Measurements from ENCODE around the gene FBXO48.
"Not testable (repeated sequence)": the region's sequence is repeated elsewhere in the genome, so short reads cannot be mapped to it uniquely, and the experiment has no call there.

FBXO48 gene

DNA sequence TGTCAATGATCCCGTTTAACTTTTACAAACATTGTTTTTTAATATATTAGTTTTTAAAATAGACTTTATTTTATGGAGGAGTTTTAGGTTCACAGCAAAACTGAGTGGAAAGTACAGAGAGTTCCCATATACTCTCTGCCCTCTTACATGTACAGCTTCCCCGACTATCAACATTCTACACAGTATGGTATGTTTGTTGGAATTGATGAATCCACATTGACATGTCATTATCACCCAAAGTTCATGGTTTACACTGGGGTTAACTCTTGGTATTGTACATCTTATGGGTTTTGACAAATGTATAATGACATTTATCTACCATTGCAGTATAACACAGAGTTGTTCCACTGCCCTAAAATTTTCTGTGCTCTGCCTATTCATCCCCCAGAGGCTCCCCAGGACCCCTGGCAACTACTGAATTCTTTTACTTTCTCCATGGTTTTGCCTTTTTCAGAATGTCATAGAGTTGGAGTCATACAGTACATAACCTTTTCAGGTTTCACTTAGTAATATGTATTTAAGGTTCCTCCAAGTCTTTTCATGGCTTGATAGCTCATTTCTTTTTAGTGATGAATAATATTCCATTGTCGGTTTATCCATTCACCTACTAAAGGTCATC, 5.8 kb upstream of the FBXO48 start:
- DNase-seq (ENCODE audit: low read depth, low spot score): no peak

DNA sequence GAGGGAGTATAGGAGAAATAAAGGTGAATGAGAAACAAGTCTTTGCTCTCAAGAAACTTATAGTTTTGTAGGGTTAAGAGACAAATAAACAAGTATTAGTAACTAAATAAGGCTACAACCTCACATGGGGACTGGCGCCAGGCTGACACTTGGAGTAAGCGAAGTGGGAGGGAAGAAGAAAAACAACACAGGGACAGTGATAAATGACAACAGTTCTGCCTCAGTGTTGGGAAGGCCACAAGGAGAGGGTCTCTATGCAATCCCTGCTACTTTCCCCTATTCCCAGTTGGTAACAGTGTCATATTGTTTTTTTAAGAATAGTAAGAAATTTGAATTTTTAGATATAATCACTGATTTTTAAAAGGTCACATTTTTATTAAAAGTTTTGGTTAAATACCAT, 4.3 kb upstream of the FBXO48 start:
- DNase-seq (ENCODE audit: low read depth, low spot score): no peak

DNA sequence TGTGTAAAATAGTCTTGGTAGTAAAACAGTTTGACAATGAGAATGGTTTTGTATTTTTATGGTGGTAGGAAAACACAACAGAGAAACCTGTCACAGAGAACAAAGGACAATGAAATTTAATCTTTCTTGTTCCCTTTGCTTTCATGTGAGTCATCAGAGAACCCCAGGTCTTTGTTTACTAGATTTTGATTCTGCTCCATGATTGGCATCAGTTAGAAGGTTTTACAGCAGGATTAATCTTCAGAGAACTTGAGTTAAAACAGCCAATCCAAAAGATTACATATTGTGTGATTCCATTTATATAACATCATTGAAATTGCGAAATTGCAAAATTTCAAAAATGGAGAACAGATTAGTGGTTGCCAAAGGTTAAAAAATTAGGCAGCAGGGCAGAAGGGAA, 2.8 kb upstream of the FBXO48 start:
- no peak for DNase-seq (ENCODE audit: low read depth, low spot score)

DNA sequence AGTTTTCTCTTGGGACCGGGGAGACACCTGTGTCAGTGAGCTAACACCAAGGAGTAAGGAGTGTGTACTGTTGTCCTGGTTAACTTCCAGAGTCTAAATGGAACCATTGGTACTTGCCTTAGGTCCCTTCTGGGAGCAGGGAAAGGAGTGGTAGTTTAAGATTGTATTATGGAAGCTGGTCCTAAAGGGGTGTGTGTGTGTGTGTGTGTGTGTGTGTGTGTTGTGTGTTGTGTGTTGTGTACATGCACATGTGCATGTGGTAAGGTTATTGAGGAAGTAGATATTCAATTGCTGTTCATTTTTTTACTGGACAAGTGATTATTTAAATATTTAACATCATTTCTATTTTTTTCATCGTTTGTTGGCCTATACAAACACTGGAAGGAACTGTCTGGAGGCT, 1.7 kb upstream of the FBXO48 start:
- no peak for DNase-seq (ENCODE audit: low read depth, low spot score)

DNA sequence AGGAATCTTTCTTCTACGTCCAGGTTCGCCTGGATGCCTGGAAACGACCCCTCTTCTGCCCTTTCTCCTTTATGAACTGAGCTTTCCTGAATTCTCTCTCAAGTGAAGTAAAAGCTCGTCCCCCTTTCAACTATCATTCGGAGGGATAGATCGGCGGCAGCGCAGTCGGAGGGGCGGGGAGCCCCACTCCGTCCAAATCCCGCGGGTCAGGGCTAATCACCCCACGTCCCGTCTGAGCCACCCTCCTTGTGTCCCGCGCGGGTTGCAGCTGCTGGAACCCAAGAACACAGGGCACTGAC, 367 bp downstream of the FBXO48 start:
- no peak for DNase-seq (ENCODE audit: low read depth, low spot score)

DNA sequence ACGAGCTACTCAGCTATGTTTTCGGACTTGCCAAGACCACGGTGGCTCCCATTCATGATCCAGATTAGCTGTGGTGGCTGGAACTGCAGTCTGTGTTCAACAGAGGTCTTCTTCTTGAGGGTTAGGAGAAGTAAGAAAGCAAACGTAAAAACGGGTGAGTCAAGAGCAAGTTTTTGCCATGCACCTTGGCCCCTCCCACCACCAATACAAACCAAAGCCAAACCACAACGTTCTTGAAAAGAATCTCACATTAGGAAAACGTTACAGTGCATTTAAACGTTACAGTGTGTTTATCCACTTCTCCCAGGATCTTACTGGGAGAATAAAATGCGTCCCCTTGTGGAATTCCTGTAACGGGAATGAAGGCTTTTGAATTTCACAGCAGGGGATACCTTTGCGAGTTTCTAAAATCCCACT, 725 bp downstream of the FBXO48 start:
- DNase-seq (ENCODE audit: low read depth, low spot score): no peak

DNA sequence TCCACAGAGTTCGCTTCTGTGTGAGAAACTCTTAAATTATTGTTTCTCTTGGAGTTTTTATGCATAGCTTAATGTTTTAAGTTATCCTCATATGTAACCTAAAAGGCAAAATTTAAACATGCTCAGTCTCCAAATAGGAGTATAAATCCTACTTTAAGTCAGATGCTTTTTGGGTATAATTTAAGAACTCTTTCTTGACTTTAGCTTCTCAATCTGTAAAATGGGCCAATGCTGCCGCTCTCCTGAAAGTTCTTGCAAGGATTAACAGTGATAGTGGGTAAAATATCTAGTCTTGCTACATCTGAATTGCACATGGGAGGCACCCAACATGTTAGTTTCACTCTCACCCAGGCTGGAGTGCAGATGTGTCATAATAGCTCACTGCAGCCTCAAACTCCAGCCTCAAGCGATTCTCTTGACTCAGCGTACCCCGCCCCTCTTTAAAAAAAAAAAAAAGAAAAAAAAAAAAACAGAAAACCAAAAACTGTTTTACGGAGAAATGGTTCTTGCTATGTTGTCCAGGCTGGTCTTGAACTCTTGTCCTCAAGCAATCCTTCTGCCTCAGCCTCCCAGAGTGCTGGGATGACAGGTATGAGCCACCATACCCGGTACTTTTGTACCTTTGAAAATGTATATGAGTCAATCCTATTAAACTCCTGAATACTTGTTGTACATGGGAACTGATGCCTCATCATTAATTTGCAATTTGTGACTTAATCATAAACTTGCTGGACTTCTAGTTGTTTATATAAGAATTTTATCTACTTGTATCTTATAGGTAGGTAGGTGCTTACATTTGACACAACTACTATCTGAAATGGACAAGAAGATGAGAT, 1.8 kb downstream of the FBXO48 start:
- DNase-seq (ENCODE audit: low read depth, low spot score): no peak

DNA sequence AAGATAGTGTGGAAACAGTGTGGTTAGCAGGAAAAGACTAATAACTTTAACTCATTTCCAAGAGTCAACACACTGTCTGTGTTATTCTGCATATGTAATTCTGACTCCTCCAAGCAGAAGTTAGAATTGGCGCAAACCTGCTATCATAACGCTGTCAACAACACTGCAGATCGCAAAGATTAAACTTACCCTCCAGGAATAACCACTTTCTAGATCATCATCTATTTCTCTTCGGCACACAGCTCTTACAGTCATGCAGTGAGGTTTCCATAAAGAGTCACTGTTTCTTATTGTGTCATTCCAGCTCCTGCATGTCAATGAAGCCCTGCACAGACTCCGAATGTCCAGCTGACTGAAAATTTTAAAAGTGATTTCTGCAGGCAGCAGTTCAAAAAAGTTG, 2.4 kb downstream of the FBXO48 start:
- no peak for DNase-seq (ENCODE audit: low read depth, low spot score)

DNA sequence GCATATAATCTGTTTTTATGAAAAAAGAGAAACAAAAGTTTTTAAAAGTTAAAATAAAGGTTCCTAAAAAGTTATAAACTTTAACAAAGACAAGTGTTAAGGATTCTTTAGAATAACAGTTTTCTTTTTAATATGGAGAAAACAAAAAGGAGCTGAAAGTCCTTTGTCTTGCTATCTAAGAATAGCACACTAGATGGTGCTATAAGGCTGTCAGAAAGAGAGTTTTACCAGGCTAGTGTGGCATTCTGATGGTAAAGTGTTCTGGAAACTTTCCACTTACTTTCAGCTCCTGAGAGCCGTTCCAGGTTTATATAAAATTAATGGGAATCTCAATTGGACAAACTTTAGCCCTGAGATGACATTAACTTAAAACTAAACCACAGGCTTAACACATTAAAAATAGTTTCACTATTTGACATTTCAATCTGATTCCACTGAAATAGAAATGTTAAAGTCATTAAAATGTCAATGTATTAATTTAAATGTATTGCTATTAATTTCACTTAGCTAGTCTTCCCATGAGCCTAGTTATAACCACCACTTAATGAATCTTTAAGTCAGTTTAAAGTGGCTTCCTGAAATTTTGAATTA, 3.7 kb downstream of the FBXO48 start:
- DNase-seq (ENCODE audit: low read depth, low spot score): no peak

DNA sequence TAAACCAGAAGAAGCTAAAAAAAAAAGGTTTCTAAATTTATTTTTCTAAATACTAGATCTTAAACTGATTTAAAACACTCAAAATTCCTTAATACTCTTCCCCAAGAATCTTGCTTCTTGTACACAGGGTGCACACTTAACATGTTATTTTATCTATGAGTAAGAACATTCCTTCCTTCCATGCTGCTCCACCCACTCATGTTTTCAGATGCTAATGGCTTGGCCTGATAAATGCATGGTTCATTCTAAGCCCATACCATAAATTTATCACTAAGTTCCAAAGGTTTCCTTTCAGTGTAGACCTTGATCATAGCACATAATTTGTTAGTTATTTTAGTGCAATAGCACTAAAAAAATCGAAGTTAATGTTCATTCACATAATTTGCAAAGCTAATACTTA, 8.1 kb downstream of the FBXO48 start:
- no peak for DNase-seq (ENCODE audit: low read depth, low spot score)

DNA sequence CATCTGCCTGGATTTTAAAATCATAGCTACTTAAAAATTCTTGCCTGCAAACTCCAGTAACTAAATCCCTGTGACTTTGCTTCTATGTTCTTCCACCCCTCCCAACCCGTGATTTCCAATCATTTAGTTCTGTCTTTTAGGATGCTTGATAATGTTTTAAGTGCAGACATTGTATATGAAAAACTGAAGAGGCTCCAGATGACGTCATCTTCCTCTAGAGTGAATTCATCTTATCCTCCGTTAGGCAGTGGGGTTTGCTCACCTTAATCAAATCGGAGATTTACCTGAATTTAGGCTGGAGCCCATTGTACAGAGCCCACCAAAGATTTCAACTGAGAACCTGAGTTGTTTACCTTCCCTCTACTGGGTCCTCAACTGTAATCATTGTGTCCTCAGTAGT, 10.9 kb downstream of the FBXO48 start:
- no peak for DNase-seq (ENCODE audit: low read depth, low spot score)

DNA sequence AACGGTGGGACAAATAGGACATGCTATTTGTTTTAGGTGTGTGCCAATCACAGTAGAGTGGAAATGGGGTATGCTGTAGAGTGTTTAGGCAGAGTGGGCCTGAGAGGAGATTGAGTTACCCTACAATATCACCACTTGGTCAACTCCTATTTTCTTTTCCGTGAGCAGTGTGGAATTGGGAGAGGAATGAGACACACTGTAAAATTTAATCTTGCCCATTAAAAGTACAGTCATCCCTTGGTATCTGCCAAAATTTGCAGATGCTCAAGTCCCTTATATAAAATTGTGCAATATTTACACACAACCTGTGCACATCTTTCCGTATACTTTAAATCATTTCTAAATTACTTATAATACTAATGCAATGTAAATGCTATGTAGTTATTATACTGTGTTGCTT, 12.4 kb downstream of the FBXO48 start:
- no peak for DNase-seq (ENCODE audit: low read depth, low spot score)

DNA sequence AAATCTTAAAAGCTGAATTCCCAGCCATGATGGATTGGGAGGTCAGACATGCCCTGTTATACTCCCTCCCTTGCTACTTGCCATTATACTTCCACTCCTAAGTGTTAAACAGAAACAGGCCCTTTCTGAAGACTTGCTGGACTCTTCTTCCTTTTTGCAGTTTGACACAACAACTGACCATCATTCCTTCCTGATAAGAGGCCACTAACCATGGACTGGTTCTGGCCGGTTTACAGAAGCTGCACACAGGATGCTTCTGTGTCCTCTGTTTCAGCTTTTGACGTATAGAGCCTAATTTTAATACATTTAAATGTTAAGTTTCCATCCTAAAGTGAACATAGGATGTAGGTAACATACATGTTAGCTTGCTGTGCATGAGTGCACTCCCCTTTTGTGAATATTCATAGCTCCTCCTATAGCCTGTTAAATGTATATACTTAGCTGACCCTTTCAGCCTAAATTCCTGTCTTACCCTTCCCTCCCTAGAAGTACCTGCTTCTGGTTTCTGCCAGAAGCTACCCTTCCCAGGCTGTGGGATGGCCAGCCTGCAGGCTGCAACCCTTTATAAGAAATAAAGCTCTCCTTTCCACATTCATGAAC, 13.2 kb downstream of the FBXO48 start:
- no peak for DNase-seq (ENCODE audit: low read depth, low spot score)

DNA sequence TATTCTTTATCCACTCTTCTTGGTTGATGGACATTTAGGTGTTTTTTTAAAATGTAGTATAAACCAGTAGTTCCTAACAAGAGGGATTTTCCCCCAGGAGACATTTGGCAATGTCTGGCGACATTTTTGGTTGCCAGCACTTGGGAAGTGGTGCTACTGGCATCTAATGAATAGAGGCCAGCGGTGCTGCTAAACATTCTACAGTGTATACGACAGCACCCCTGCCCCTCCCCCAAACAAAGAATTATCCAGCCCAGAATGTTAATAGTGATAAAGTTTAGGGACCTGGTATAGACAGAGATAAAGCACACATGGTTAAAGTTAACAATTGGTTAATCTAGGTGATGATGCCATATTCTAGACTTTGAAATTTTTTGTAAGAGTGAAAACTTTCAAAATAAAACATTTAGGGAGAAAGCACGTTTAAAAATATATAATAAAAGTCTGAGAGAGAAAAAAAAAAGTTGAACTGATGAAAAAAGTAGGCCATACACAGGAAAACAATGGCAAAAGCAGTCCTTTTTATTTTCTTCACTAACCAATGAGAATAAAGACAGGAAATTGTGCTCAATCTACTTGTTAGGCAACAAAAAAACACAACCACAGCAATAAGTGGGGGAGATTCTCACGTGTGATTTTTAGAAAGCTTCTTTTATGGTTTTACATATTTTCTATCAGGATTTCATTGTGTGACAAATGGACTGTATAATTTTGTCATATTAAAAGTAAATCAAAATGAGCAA, 14.8 kb downstream of the FBXO48 start:
- no peak for DNase-seq (ENCODE audit: low read depth, low spot score)

DNA sequence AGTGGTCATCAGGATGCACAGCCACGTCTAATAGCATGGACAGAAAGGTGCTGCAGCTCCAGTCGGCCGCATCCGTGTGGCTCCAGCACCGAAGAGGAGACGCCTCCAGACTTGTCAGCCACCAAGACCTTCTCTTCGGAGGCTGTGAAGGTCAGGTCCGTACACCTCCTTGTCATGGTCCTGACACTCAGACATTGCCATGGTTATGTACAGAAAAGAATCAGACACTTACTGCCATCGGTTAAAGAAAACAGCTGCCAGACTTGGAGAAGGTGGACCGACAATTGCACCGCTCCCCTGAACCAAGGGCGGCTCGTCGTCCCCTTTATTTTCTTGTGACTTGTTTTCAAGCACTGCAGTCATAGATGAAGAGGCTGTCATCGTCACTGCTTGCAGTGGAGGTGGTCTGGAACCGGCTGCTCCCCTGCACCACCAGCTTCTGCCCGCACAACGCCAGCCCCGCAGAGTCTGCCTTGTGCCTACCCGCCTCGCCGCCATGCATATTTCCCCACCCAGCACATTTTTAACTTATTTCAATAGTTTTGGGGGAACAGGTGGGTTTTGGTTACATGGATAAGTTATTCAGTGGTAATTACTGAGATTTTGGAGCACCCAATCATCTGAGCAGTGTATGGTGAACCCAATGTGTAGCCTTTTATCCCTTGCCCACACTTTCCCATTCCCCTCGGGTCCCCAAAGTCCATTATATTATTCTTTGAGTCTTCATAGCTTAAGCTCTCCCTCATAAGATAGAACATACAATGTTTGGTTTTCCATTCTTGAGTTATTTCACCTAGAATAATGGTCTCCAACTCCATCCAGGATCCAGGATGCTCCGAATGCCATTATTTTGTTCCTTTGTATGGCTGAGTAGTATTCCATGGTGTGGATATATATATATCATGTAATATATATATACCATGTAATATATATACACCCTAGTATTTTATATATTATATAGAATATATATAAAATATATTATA, 18.1 kb downstream of the FBXO48 start:
- DNase-seq (ENCODE audit: low read depth, low spot score): no peak

DNA sequence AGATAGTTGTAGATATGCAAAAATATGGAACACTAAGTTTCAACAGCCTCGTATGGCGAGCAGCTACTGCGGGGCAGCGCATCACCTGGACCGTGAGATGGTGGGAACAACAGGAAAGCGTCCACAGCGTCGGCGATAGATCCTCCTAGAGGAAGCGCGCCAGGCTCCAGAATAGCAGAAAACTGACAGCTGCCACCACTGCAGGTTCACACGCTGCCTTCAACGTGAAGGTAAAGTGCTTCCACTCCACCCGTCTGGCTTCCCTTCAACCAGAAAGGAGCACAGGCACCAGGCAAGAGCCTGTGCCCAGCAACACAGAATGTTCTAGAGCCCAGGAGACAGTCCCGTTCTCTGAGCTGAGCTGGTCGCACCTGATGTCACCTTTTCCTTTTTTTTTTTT, 20.0 kb downstream of the FBXO48 start:
- no peak for DNase-seq (ENCODE audit: low read depth, low spot score)

DNA sequence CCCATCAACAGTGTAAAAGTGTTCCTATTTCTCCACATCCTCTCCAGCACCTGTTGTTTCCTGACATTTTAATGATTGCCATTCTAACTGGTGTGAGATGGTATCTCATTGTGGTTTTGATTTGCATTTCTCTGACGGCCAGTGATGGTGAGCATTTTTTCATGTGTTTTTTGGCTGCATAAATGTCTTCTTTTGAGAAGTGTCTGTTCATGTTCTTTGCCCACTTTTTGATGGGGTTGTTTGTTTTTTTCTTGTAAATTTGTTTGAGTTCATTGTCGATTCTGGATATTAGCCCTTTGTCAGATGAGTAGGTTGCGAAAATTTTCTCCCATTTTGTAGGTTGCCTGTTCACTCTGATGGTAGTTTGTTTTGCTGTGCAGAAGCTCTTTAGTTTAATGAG, 20.7 kb downstream of the FBXO48 start:
- not testable (repeated sequence) for DNase-seq (ENCODE audit: low read depth, low spot score)

DNA sequence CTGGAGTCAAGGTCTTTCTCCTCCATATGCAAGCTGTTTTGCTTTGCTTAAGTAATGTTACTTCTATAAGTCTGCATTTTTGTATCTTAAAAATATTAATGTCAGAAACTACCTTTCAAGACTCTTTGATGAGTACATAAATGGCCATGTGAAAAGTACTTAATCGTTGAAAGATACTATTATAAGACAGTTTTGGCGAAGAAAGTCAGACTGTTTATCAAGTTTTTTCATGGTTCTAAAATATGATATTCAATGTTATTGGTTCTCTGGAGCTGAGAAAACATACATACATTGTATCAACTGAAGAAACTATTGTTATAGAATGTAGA, 25.1 kb downstream of the FBXO48 start:
- no peak for DNase-seq (ENCODE audit: low read depth, low spot score)

DNA sequence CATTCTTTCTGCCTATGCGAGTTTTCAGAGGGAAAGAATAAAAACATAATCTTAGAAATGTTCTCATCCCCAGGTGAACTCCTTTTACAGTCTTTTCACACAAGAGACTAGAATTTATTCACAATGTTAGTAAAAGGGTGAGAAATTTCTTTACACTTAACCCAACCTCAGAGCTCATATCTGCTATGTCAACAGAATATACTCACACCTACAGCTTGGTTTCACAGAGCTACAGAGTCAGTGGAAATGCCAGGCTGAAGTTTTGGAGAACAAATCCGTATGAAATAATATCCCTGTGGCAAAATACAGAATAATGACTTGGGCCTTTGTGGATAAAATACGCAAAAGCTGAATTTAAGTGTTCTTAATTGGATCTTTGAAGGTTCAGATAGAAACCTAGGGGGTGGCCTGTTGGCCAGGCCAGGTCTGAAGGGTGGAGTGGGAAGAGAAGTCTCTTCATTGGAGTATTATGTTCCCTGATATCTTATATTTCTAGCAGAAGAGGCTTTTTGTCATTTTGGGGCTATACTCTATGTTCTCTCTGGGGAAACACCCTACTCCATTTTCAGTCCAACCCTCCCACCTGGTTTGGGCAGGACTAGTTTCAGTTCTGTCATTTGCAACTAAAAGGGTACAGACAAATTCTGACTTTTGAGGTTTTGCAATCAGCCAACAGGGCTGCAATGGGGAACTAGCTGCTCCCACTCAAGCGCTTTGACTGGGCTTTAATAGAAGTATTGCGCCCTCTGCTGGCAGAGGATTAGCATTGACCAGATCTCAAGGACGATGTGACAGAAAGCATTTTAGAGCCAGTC, 25.7 kb downstream of the FBXO48 start:
- no peak for DNase-seq (ENCODE audit: low read depth, low spot score)

All from iPS DF 19.7 (cell line).